Psoas muscle (tissue), 8 donors: ENCODE results near the gene CORO2B. TPM values are rescaled to one million over a fixed set of nuclear protein-coding genes. Genes with fewer than 3 reads are reported as not detected.

Experiments
- ATAC-seq, 4 donors: fragments of 200-7000 bp; cut with Tn5 transposase; one replicate each; pipeline ENCODE4 v1.9.1; 2020; ENCODE audit warnings: moderate library complexity in 3 of 4, mild to moderate bottlenecking in 2 of 4
- DNase-seq, 2 donors: peaks; one replicate each; pipeline ENCODE4 v3.0.0-alpha.2; 2020
- H3K27ac ChIP-seq: fragments of 200-600 bp; one replicate; pipeline ENCODE4 v1.8.0; 2022
- H3K27me3 ChIP-seq, 3 donors: fragments of 200-600 bp in 1 of 3; one replicate each; pipeline versions ENCODE4 v1.6.1 to v1.8.0; 2013 to 2022; ENCODE audit warnings: low read length in 2 of 3, mild to moderate bottlenecking in 2 of 3, moderate library complexity in 1 of 3; ENCODE audit not compliant: insufficient read depth in 3 of 3
- H3K36me3 ChIP-seq, 2 donors: fragments of 200-600 bp in 1 of 2; one replicate each; pipeline versions ENCODE4 v1.6.1 to v1.8.0; 2013 to 2022; ENCODE audit warnings: low read depth in 1 of 2, mild to moderate bottlenecking in 1 of 2, moderate library complexity in 1 of 2; ENCODE audit not compliant: insufficient read depth in 1 of 2
- H3K4me1 ChIP-seq: fragments of 200-600 bp; one replicate; pipeline ENCODE4 v1.8.0; 2022
- H3K4me3 ChIP-seq: fragments of 200-600 bp; one replicate; pipeline ENCODE4 v1.8.0; 2022; ENCODE audit warnings: mild to moderate bottlenecking
- H3K9me3 ChIP-seq: fragments of 200-600 bp; one replicate; pipeline ENCODE4 v1.8.0; 2022
- CTCF ChIP-seq: fragments of 200-600 bp; IDR thresholded peaks from one replicate; pipeline ENCODE4 v1.8.0; 2022; ENCODE audit warnings: antibody characterized with exemption
- WGBS, 3 donors: extraction: QIAGEN DNeasy Blood & Tissue Kit; methylation state at CpG; one replicate each; pipeline versions ENCODE4 v1.1.6 to v1.1.7; 2013; 5-methylcytosine and 5-hydroxymethylcytosine counted together
- intact Hi-C, 2 donors: fragments of 100-400 bp; cut with DNase I; formaldehyde crosslinking; loops; one replicate each; pipeline versions ENCODE4 v1.11.0 to v1.14.2; 2022
- polyA plus RNA-seq, 3 donors: library from polyadenylated mRNA; stranded (reverse); fragments of 200-250 nt; gene quantifications; one replicate each; pipeline ENCODE4 v1.2.3, GENCODE V29; 2013
- total RNA-seq, 4 donors: library from RNA; stranded (reverse); fragmentation: NEBNext Ultra II Directional in 2 of 4; extraction: Animal tissue kit (Norgen Biotek cat#: 25700) in 2 of 4; gene quantifications; one replicate each; pipeline versions ENCODE4 v1.2.1 to v1.2.4, GENCODE V29; 2021 to 2023
- donor health status: healthy with polysubstance abuse.
- donor health status: DM: no; HTN: no; CAD: no; lungs with moderate emphysema.
- donor health status: Bipolar disorder and iron deficiency.
- donor health status: healthy.
- donor health status: DM: yes; HTN: yes; CAD: no.
- donor health status: DM: no; HTN: no; CAD: no.
- donor health status: DM: no; HTN: no; CAD: no.
- donor health status: DM: yes; HTN: yes; CAD: no.

Gene CORO2B
- total and polyA plus RNA-seq, 7 donors = 1.1 to 3.2 (median 2.0) TPM

GRCh38 chr15:68629519-68630210, 50.9 kb downstream of the CORO2B start:
- Histone ChIP-seq H3K4me3 (no peak overlapping the region), H3K9me3 (no peaks in the 10 kb centered on the region), H3K27me3 (no peaks in the 10 kb centered on the region), H3K4me1 (peaks cover under 1% of the 10 kb centered on the region), H3K36me3 (no peaks in the 10 kb centered on the region), H3K27ac (no peak overlapping the region)
- WGBS, 3 donors = 44 to 60% (median 45%) methylated on average over 8 of the region's 8 CpGs
- no peak for TF ChIP-seq CTCF
- no peak for DNase-seq
- peak in 2 of 4 donors; percentile 46 to 55 for ATAC-seq
- intact Hi-C loops = no loop called here

GRCh38 chr15:68630211-68630555, 51.4 kb downstream of the CORO2B start:
- no peaks in the 10 kb centered on the region for H3K27me3 ChIP-seq
- no peaks in the 10 kb centered on the region for H3K36me3 ChIP-seq
- intact Hi-C loops = no loop called here
- DNase-seq (no peak), ATAC-seq (no peak)
- 86 to 92% (median 90%) methylated on average over 9 of the region's 9 CpGs for WGBS, 3 donors
- no peak overlapping the region for H3K4me3 ChIP-seq
- no peak overlapping the region for H3K27ac ChIP-seq
- peaks cover 5% of the 10 kb centered on the region for H3K4me1 ChIP-seq
- TF ChIP-seq CTCF = no peak
- H3K9me3 ChIP-seq = no peaks in the 10 kb centered on the region

- Histone ChIP-seq H3K27ac (no peak overlapping the region), H3K9me3 (no peaks in the 10 kb centered on the region), H3K27me3 (no peaks in the 10 kb centered on the region), H3K4me1 (peaks cover 10% of the 10 kb centered on the region), H3K36me3 (no peaks in the 10 kb centered on the region), H3K4me3 (no peak overlapping the region)
- DNase-seq = no peak
- ATAC-seq = no peak
- no peak for TF ChIP-seq CTCF
- intact Hi-C loops = no loop called here
- 90 to 94% (median 92%) methylated on average over 8 of the region's 8 CpGs for WGBS, 3 donors
These were observed 52.0 kb downstream of the CORO2B start for GRCh38 chr15:68630836-68631235.

- ATAC-seq = no peak
- Histone ChIP-seq H3K36me3 (no peaks in the 10 kb centered on the region), H3K27ac (no peak overlapping the region), H3K9me3 (no peaks in the 10 kb centered on the region), H3K27me3 (no peaks in the 10 kb centered on the region), H3K4me3 (no peak overlapping the region), H3K4me1 (peaks cover 10% of the 10 kb centered on the region)
- TF ChIP-seq CTCF = no peak
- no peak for DNase-seq
- WGBS, 3 donors = 56 to 70% (median 66%) methylated on average over 6 of the region's 6 CpGs
- intact Hi-C loops = no loop called here
These were observed 52.8 kb downstream of the CORO2B start for GRCh38 chr15:68631601-68632051.

DNA sequence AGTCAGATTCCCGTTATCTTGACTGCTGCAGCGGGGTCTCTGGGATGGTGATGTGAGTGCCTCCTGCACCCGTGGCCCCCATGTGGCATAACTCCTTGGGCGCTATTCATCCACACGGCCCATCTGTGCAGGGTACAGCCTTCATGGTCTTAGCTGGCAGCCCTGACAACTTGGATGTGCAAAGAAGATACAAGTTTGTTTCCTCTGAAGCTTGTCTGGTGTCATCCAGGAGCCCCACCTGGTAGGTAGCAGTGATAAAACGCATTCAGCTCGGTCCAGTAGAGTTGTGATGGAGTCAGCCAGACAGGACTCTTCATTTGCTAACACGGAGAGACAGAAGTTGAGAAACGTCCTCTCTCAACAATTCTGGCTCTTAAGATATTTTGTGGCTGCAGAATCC, 53.3 kb downstream of the CORO2B start:
- Histone ChIP-seq H3K4me3 (no peak overlapping the region), H3K27ac (no peak overlapping the region), H3K27me3 (no peaks in the 10 kb centered on the region), H3K36me3 (no peaks in the 10 kb centered on the region), H3K9me3 (no peaks in the 10 kb centered on the region), H3K4me1 (peaks cover 12% of the 10 kb centered on the region)
- DNase-seq (no peak), ATAC-seq (no peak)
- intact Hi-C loops = no loop called here
- whole genome bisulfite sequencing, 3 donors = 90 to 96% (median 93%) methylated on average over 9 of the region's 9 CpGs
- TF ChIP-seq CTCF = no peak
